Parathyroid adenoma (tissue), 2 donors: Measurements from ENCODE around the gene NOX3.

Experiments
- H2AFZ ChIP-seq: fragments of 300-600 bp; sonication (generic); one replicate; pipeline ENCODE4 v1.7.0; 2017; ENCODE audit warnings: antibody characterized with exemption, mild to moderate bottlenecking
- H3K27ac ChIP-seq: fragments of 300-600 bp; sonication (generic); one replicate; pipeline ENCODE4 v1.7.0; 2017
- H3K27me3 ChIP-seq: fragments of 300-600 bp; sonication (generic); one replicate; pipeline ENCODE4 v1.7.0; 2017; ENCODE audit warnings: low read length; ENCODE audit not compliant: control insufficient read depth, insufficient read depth
- H3K36me3 ChIP-seq: fragments of 300-600 bp; sonication (generic); one replicate; pipeline ENCODE4 v1.7.0; 2017; ENCODE audit warnings: low read length; ENCODE audit not compliant: control insufficient read depth, insufficient read depth
- H3K4me1 ChIP-seq: fragments of 300-600 bp; sonication (generic); one replicate; pipeline ENCODE4 v1.7.0; 2017; ENCODE audit warnings: control low read depth
- H3K4me2 ChIP-seq: fragments of 300-600 bp; sonication (generic); one replicate; pipeline ENCODE4 v1.7.0; 2017; ENCODE audit warnings: low read length
- H3K4me3 ChIP-seq: fragments of 300-600 bp; sonication (generic); one replicate; pipeline ENCODE4 v1.7.0; 2017; ENCODE audit warnings: low read depth, low read length
- H3K79me2 ChIP-seq: fragments of 300-600 bp; sonication (generic); one replicate; pipeline ENCODE4 v1.7.0; 2017; ENCODE audit warnings: control low read depth
- H3K9ac ChIP-seq: fragments of 300-600 bp; sonication (generic); one replicate; pipeline ENCODE4 v1.7.0; 2017; ENCODE audit warnings: mild to moderate bottlenecking
- H3K9me3 ChIP-seq: fragments of 300-600 bp; sonication (generic); one replicate; pipeline ENCODE4 v1.7.0; 2017; ENCODE audit warnings: low read length; ENCODE audit not compliant: control insufficient read depth
- CTCF ChIP-seq: fragments of 300-600 bp; sonication (generic); IDR thresholded peaks from one replicate; pipeline ENCODE4 v1.7.0; 2017; ENCODE audit warnings: antibody characterized with exemption, mild to moderate bottlenecking
- donor health status: primary hyperparathyroidism.

NOX3 gene

GRCh38 chr6:155352130-155352420 lies 103.6 kb downstream of the NOX3 start:
- Histone ChIP-seq H3K9ac (no peak overlapping the region), H3K9me3 (no peaks in the 10 kb centered on the region), H3K4me1 (no peaks in the 10 kb centered on the region), H3K79me2 (no peaks in the 10 kb centered on the region), H2AFZ (no peak overlapping the region), H3K27me3 (no peaks in the 10 kb centered on the region), H3K27ac (no peak overlapping the region), H3K36me3 (peaks cover 2% of the 10 kb centered on the region), H3K4me2 (no peak overlapping the region), H3K4me3 (no peak overlapping the region)
- TF ChIP-seq CTCF = no peak

GRCh38 chr6:155351273-155352129 lies 104.1 kb downstream of the NOX3 start:
- no peaks in the 10 kb centered on the region for H3K9me3 ChIP-seq
- H3K36me3 ChIP-seq = peaks cover 2% of the 10 kb centered on the region
- no peak overlapping the region for H3K27ac ChIP-seq
- H3K79me2 ChIP-seq = no peaks in the 10 kb centered on the region
- H2AFZ ChIP-seq = no peak overlapping the region
- no peak for TF ChIP-seq CTCF
- no peak overlapping the region for H3K9ac ChIP-seq
- no peaks in the 10 kb centered on the region for H3K4me1 ChIP-seq
- H3K27me3 ChIP-seq = no peaks in the 10 kb centered on the region
- H3K4me2 ChIP-seq = no peak overlapping the region
- no peak overlapping the region for H3K4me3 ChIP-seq

- Histone ChIP-seq H2AFZ (no peak overlapping the region), H3K4me1 (no peaks in the 10 kb centered on the region), H3K79me2 (no peaks in the 10 kb centered on the region), H3K27me3 (no peaks in the 10 kb centered on the region), H3K4me2 (no peak overlapping the region), H3K9ac (no peak overlapping the region), H3K27ac (no peak overlapping the region), H3K9me3 (no peaks in the 10 kb centered on the region), H3K36me3 (peaks cover under 1% of the 10 kb centered on the region), H3K4me3 (no peak overlapping the region)
- TF ChIP-seq CTCF = no peak
These were observed 105.7 kb downstream of the NOX3 start for GRCh38 chr6:155349956-155350355.

GRCh38 chr6:155349129-155349528 lies 106.5 kb downstream of the NOX3 start:
- Histone ChIP-seq H3K4me3 (no peak overlapping the region), H3K9me3 (no peaks in the 10 kb centered on the region), H3K4me1 (no peaks in the 10 kb centered on the region), H2AFZ (no peak overlapping the region), H3K36me3 (no peaks in the 10 kb centered on the region), H3K27ac (no peak overlapping the region), H3K79me2 (no peaks in the 10 kb centered on the region), H3K27me3 (no peaks in the 10 kb centered on the region), H3K9ac (no peak overlapping the region), H3K4me2 (no peak overlapping the region)
- no peak for TF ChIP-seq CTCF

GRCh38 chr6:155347800-155348199 lies 107.8 kb downstream of the NOX3 start:
- Histone ChIP-seq H3K79me2 (no peaks in the 10 kb centered on the region), H3K9ac (no peak overlapping the region), H3K9me3 (no peaks in the 10 kb centered on the region), H3K4me1 (no peaks in the 10 kb centered on the region), H3K4me3 (no peak overlapping the region), H3K36me3 (no peaks in the 10 kb centered on the region), H3K27me3 (no peaks in the 10 kb centered on the region), H3K4me2 (no peak overlapping the region), H3K27ac (no peak overlapping the region), H2AFZ (no peak overlapping the region)
- TF ChIP-seq CTCF = no peak
